NCI-H2029 (cell line): ENCODE results near the gene PRKD3.
"Not testable (repeated sequence)": the region's sequence is repeated elsewhere in the genome, so short reads cannot be mapped to it uniquely, and the experiment has no call there.

ENCODE experiments used
- DNase-seq: peaks from one replicate; lab custom pipeline; 2025; lab: John Stamatoyannopoulos, UW

The PRKD3 gene

DNA sequence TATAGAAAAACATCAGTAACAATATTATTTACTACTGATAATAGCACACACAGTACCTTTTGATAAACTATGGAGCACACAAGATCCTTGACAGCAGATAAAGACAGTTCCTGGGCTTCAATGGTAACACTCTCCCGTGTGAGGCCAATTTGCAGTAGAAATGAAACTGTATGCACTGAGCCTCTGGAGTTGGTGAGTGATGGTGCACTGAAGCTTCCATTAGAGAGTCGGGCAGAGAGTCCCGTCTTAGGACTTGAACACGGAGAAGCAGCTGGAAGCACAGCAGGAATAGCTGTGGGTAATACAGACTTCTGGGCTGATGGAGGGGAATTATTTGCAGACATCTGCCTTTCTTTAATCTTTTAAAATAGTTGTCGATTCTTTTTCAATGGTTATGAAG, 8.5 kb downstream of the PRKD3 start:
- DNase-seq = no peak

DNA sequence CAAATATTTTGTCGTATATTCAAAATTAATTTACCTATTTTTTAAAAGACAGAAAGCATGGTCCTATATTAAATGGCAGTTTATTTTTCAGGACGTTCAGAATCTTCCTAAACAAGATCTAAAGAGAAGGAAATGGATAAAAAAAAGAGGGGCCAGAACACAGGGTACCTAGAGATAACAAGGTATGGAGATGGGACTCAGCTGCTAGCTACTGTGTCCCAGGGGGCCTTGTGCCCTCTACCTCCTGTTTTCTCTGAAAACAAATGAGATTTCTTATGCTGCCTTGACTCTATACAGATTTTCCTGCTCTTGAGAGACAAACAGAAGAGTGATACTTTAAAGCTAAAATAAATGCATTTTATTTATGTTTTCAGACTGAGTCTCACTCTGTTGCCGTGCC, 9.3 kb downstream of the PRKD3 start:
- DNase-seq = no peak

- no peak for DNase-seq
These were observed 17.1 kb downstream of the PRKD3 start for GRCh38 chr2:37307500-37307899.

DNA sequence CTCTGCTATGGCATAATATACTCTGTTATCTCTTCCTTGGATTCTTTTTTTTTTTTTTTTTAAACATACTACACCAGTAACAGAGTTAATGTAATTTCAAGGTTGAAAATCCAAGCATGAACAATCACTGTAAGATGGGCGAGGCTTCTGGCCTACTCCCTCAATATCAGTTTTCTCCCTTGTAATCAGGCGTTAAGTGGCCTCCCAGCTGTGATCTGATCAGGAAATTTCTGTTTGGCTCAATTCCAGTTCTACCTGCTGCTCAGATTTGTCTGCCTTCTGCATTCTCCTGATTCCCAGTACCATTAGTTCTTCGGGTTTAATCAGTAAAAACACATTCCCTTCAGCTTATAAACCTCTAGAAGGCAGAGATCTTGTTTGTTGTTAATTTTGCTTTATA, 18.6 kb downstream of the PRKD3 start:
- peak; percentile 34 for DNase-seq

DNA sequence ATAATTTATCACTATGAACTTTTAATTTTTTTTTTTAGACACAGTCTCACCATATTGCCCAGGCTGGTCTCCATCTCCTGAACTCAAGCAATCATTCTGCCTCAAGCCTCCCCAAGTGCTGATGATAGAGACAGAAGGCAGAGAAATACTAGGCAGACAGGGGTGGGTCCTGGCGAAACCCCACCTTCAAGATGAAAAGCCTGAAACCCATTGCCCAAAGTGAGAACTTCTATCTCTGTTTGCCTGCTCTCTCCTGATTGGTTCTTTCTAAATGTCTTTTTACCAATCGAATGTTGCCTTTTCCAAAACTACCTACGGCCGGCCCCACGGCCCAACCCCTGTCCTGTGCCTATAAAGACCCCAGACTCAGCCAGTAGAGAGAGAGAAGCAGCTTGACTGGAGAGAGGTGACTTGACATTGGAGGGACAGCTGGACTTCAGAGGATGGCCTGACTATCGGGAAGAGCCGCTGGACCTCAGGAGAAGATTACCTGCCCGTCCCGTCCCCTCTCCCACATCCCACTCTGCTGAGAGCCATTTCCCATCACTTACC, 21.9 kb downstream of the PRKD3 start:
- no peak for DNase-seq

GRCh38 chr2:37301408-37301807, 23.2 kb downstream of the PRKD3 start:
- no peak for DNase-seq

- no peak for DNase-seq
These were observed 24.1 kb downstream of the PRKD3 start for GRCh38 chr2:37300578-37300977.

DNA sequence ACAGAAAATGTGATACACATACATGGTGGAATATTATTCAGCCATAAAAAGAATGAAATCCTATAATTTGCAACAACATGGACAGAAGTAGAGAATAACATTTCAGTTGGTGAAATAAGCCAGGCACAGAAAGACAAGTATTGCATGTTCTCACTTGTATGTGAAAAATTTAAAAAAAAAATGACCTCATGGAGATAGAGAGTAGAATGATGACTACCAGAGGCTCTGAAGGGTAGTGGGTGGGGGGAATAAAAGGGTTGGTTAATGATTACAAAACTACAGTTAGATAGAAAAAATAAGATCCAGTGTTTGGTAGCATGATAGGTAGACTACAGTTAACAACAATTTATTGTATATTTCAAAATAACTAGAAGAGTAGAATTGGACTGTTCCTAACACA, 24.5 kb downstream of the PRKD3 start:
- no peak for DNase-seq

- DNase-seq = no peak
These were observed 27.0 kb downstream of the PRKD3 start for GRCh38 chr2:37297632-37298031.

DNA sequence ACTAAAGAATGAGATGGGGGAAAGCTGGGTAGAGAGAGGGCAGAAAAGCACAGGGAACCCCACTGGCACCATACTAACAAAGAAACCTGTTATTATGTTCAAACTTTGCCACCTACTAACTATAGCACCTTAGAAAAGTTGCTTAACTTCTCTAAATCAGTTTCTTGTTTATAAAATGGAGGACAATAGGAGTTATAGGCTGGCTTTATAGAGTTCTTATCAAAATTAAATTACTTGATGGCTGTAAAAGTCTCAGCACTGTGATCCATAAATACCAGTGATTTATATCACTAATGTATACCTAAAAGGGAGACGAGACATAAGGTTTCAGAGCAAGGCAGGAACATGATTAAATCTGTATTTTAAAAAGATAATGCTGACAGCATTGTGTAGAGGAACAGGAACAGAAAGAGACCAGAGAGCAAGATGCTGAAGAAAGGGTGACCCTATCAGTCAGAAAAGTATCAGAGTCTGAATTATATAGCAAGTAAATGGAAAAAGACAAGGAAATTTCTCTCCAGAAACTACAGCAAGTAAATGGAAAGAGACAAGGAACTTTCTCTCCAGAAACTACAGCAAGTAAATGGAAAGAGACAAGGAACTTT, 29.1 kb downstream of the PRKD3 start:
- no peak for DNase-seq

DNA sequence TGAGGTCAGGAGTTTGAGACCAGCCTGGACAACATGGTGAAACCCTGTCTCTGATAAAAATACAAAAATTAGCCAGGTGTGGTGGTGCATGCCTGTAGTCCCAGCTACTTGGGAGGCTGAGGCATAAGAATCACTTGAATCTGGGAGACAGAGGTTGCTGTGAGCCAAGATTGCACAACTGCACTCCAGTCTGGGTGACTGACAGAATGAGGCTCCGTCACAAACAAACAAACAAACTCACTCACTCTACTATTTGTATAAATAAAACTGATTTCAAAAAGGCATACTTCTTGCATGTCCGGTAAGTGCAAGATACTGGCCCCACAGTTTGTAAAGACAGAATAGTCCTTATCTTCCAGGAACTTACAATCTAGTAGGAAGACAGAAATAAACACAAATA, 29.8 kb downstream of the PRKD3 start:
- not testable (repeated sequence) for DNase-seq

DNA sequence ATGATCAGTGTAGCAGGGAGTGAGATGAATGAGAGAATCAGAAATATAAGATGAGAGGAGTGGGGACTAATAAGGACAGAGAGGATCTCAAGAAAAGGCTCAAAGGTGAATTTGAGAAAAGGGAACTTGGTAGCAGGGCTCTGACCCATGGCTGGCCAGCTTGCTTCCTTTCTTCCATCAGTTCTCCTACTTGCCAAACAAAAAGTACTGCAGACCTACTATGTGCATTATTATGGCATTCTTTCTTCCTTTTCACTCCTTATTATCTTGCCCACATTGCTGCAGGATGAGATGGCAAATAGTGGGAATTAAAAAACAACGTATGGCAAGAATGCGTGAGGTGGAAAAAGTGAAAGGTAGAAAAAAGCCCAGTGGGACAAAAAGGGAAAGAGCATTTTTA, 33.0 kb downstream of the PRKD3 start:
- no peak for DNase-seq

GRCh38 chr2:37287966-37288365, 36.7 kb downstream of the PRKD3 start:
- no peak for DNase-seq

DNA sequence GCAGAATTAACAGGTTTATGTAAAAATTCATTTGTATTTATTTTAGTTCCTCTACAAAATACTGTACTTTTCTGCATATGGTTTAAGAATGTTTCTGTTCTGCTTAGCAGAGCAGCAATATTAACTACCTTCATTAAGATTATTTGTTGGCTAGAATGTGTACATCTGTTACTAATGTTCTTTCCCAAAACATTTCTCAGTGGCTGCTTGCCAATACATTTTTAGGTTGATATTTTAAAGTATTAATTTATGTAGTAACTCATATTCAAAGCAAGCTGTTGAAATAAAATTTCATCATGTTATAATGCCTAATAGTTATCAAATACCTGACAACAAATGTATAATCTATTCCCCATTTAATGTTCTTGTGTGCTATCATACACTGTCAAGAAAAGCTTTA, 40.3 kb downstream of the PRKD3 start:
- no peak for DNase-seq

- no peak for DNase-seq
These were observed 41.4 kb downstream of the PRKD3 start for GRCh38 chr2:37283207-37283606.

DNA sequence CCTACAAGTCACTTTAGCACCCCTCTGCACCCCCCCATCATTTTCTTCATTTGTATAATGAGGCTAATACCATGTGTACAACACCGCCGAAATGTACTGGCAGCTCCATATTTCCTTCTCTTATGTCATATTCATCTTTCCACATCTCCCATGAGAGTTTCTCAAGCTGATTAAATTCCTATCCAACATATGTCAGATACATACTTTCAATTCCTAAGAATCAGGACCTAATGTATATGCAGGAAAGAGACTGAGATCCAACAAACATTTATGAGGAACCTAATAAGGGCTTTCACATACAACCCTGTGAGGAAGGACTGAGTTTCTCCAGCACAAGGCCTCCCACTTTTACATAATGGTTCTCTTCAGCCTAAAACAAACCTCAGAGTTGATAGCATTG, 41.9 kb downstream of the PRKD3 start:
- DNase-seq = no peak

DNA sequence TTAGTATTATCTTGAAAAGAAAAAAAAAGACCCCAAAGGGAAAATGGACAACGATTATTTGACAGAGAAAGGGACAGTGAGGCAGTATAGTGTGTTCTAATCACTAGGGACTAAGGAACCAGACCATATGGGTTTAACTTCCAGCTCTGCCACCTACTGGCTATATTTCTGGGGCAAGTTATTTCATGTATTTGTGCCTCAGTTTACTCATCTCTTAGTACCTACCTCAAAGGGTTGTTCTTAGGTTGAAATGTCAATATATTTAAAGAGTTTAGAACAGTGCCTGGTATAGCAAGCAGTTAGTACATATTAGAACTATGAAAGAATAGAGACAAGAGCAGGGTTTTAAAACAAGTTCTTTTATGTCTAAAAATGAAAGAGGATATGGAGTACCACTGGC, 42.7 kb downstream of the PRKD3 start:
- no peak for DNase-seq

- DNase-seq = no peak
These were observed 48.3 kb downstream of the PRKD3 start for GRCh38 chr2:37276291-37276690.
